Osteocyte (in vitro differentiated cells): ENCODE measurements around the gene MIGA1. TPM values are rescaled to one million over a fixed set of nuclear protein-coding genes. Genes with fewer than 3 reads are reported as not detected.

Experiments
- DNase-seq: peaks from one replicate; pipeline ENCODE4 v3.0.0; 2021; ENCODE audit warnings: mixed read lengths; ENCODE audit not compliant: unreplicated experiment; ENCODE audit errors: extremely low spot score
- H3K27ac Mint-ChIP-seq: one replicate; pipeline ENCODE4 v1.8.0; 2021; ENCODE audit warnings: mild to moderate bottlenecking, mixed read lengths; ENCODE audit not compliant: unreplicated experiment
- H3K27me3 Mint-ChIP-seq: one replicate; pipeline ENCODE4 v1.8.0; 2021; ENCODE audit warnings: mixed read lengths; ENCODE audit not compliant: unreplicated experiment
- H3K36me3 Mint-ChIP-seq: one replicate; pipeline ENCODE4 v1.8.0; 2021; ENCODE audit warnings: mixed read lengths; ENCODE audit not compliant: unreplicated experiment
- H3K4me1 Mint-ChIP-seq: one replicate; pipeline ENCODE4 v1.8.0; 2021; ENCODE audit warnings: mixed read lengths; ENCODE audit not compliant: unreplicated experiment
- H3K4me3 Mint-ChIP-seq: one replicate; pipeline ENCODE4 v1.8.0; 2021; ENCODE audit warnings: mild to moderate bottlenecking, moderate library complexity, mixed read lengths; ENCODE audit not compliant: unreplicated experiment
- H3K9me3 Mint-ChIP-seq: one replicate; pipeline ENCODE4 v1.8.0; 2021; ENCODE audit warnings: mixed read lengths; ENCODE audit not compliant: unreplicated experiment
- CTCF ChIP-seq: fragments of 200-600 bp; sonication (generic); IDR thresholded peaks from 2 replicates; pipeline ENCODE4 v1.5.0; 2021; ENCODE audit warnings: antibody characterized with exemption, mild to moderate bottlenecking, moderate library complexity
- total RNA-seq: library from RNA; stranded (reverse); gene quantifications from 2 replicates; pipeline ENCODE4 v1.2.1, GENCODE V29; 2021

The MIGA1 gene
- total RNA-seq, 1 donor from 2014 or later: 17.8 TPM

- peaks cover 33% of the 10 kb centered on the region for H3K4me1 Mint-ChIP-seq
- no peak for TF ChIP-seq CTCF
- no peak for DNase-seq
- no peaks in the 10 kb centered on the region for H3K27me3 Mint-ChIP-seq
- no peaks in the 10 kb centered on the region for H3K9me3 Mint-ChIP-seq
- H3K27ac Mint-ChIP-seq: no peak overlapping the region
- no peak overlapping the region for H3K4me3 Mint-ChIP-seq
- H3K36me3 Mint-ChIP-seq: peaks cover 5% of the 10 kb centered on the region
Observed at GRCh38 chr1:77876884-77877283, 97.4 kb downstream of the MIGA1 start.

GRCh38 chr1:77881061-77881460 lies 101.6 kb downstream of the MIGA1 start:
- DNase-seq: no peak
- Mint-ChIP-seq H3K4me1 (peaks cover 17% of the 10 kb centered on the region), H3K27ac (peak overlapping the region; percentile 7), H3K36me3 (peaks cover 10% of the 10 kb centered on the region), H3K27me3 (no peaks in the 10 kb centered on the region), H3K4me3 (no peak overlapping the region), H3K9me3 (no peaks in the 10 kb centered on the region)
- TF ChIP-seq CTCF: no peak

- no peak for DNase-seq
- no peak for TF ChIP-seq CTCF
- Mint-ChIP-seq H3K27ac (no peak overlapping the region), H3K36me3 (peaks cover 10% of the 10 kb centered on the region), H3K9me3 (no peaks in the 10 kb centered on the region), H3K4me1 (peaks cover 13% of the 10 kb centered on the region), H3K4me3 (no peak overlapping the region), H3K27me3 (no peaks in the 10 kb centered on the region)
Observed at GRCh38 chr1:77882411-77882810, 103.0 kb downstream of the MIGA1 start.

- Mint-ChIP-seq H3K9me3 (no peaks in the 10 kb centered on the region), H3K4me1 (peaks cover 55% of the 10 kb centered on the region), H3K27me3 (no peaks in the 10 kb centered on the region), H3K27ac (peak within 1 kb of the TSS; percentile 99), H3K4me3 (peak within 1 kb of the TSS; percentile 97), H3K36me3 (peaks cover 8% of the 10 kb centered on the region)
- no peak for TF ChIP-seq CTCF
- peak; percentile 92 for DNase-seq
Observed at GRCh38 chr1:77888081-77888780, 108.8 kb downstream of the MIGA1 start, which contains the start of gene NEXN. Gene NEXN, plus strand, starts transcription at chr1:77888624. Its CDS starts 27,483 bp downstream, at chr1:77916107.

GRCh38 chr1:77888781-77889642 lies 109.6 kb downstream of the MIGA1 start:
- H3K27me3 Mint-ChIP-seq: no peaks in the 10 kb centered on the region
- H3K9me3 Mint-ChIP-seq: no peaks in the 10 kb centered on the region
- H3K4me1 Mint-ChIP-seq: peaks cover 56% of the 10 kb centered on the region
- TF ChIP-seq CTCF: no peak
- DNase-seq: peak; percentile 89
- H3K27ac Mint-ChIP-seq: peak overlapping the region; percentile 99
- H3K4me3 Mint-ChIP-seq: peak overlapping the region; percentile 97
- peaks cover 11% of the 10 kb centered on the region for H3K36me3 Mint-ChIP-seq
